Measurements from ENCODE around the gene KIT. TPM values are rescaled to one million over a fixed set of nuclear protein-coding genes. Genes with fewer than 3 reads are reported as not detected.

KIT gene
- total and polyA plus RNA-seq, 2 of the 4 experiments (the other 2 are of a cell fraction): 3.3 to 5.9 TPM

GRCh38 chr4:54717694-54718093 lies 59.9 kb downstream of the KIT start:
- TF ChIP-seq MAFK (IDR thresholded peaks at IDR 0.05; ENCODE audit: low read depth, low read length) (no peak), RFX5 (IDR thresholded peaks at IDR 0.05; ENCODE audit: low read depth, low read length) (no peak), SMC3 (IDR thresholded peaks at IDR 0.05; ENCODE audit: low read depth, low read length) (no peak), MXI1 (IDR thresholded peaks at IDR 0.05; ENCODE audit: borderline replicate concordance, low read depth, low read length) (no peak), MAZ (IDR thresholded peaks at IDR 0.05; ENCODE audit: borderline replicate concordance, low read depth, low read length) (no peak), CEBPB (IDR thresholded peaks at IDR 0.05; ENCODE audit: low read depth, low read length) (no peak), RCOR1 (IDR thresholded peaks at IDR 0.05; ENCODE audit: insufficient replicate concordance, low read length) (no peak), BHLHE40 (IDR thresholded peaks at IDR 0.05; ENCODE audit: low read depth, low read length) (no peak), POLR2A (IDR thresholded peaks at IDR 0.05; ENCODE audit: low read depth, low read length) (no peak), CTCF (conservative IDR thresholded peaks at IDR 0.05; ENCODE audit: low read depth, low read length) (no peak), NFE2L2 (IDR thresholded peaks at IDR 0.05; ENCODE audit: low read depth, low read length) (no peak), CHD1 (IDR thresholded peaks at IDR 0.05; ENCODE audit: low read depth, low read length) (no peak), FOS (IDR thresholded peaks at IDR 0.05; ENCODE audit: low read depth, low read length) (no peak), RAD21 (IDR thresholded peaks at IDR 0.05; ENCODE audit: low read length) (no peak)
- TF ChIP-seq, protein P1, sequence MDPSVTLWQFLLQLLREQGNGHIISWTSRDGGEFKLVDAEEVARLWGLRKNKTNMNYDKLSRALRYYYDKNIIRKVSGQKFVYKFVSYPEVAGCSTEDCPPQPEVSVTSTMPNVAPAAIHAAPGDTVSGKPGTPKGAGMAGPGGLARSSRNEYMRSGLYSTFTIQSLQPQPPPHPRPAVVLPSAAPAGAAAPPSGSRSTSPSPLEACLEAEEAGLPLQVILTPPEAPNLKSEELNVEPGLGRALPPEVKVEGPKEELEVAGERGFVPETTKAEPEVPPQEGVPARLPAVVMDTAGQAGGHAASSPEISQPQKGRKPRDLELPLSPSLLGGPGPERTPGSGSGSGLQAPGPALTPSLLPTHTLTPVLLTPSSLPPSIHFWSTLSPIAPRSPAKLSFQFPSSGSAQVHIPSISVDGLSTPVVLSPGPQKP (IDR thresholded peaks at IDR 0.05; ENCODE audit: borderline replicate concordance, low read depth, low read length): no peak
- TF ChIP-seq, protein P2, sequence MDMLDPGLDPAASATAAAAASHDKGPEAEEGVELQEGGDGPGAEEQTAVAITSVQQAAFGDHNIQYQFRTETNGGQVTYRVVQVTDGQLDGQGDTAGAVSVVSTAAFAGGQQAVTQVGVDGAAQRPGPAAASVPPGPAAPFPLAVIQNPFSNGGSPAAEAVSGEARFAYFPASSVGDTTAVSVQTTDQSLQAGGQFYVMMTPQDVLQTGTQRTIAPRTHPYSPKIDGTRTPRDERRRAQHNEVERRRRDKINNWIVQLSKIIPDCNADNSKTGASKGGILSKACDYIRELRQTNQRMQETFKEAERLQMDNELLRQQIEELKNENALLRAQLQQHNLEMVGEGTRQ (IDR thresholded peaks at IDR 0.05; ENCODE audit: low read depth, low read length): no peak
- CTCF ChIA-PET: no interaction called here

More at GRCh38 chr4:54717694-54718093, 59.9 kb downstream of the KIT start:
- Histone ChIP-seq H3K4ac (ENCODE audit: low read depth, low read length) (no peak overlapping the region), H2BK120ac (ENCODE audit: low read depth, low read length) (no peak overlapping the region), H4K20me1 (ENCODE audit: insufficient read depth, low read length) (no peaks in the 10 kb centered on the region), H4K8ac (ENCODE audit: low read depth in 2 of 2, low read length in 2 of 2) (no peak overlapping the region), H3K14ac (replicated peaks; ENCODE audit: low read depth, low read length) (no peak overlapping the region), H2AFZ (replicated peaks; ENCODE audit: low read length, poor library complexity) (no peak overlapping the region), H2AK9ac (replicated peaks; ENCODE audit: low read depth, low read length, poor library complexity) (no peak overlapping the region), H3K4me3 (ENCODE audit: insufficient read depth, low read depth, low read length) (no peak overlapping the region), H2BK15ac (ENCODE audit: low read depth, low read length) (no peak overlapping the region), H4K91ac (ENCODE audit: insufficient read depth, low read depth, low read length) (no peak overlapping the region), H3K27ac (ENCODE audit: insufficient read depth, low read length) (no peak overlapping the region), H3K4me2 (ENCODE audit: low read depth, low read length) (no peak overlapping the region), H2AK5ac (ENCODE audit: low read depth, low read length) (no peak overlapping the region; the same call in 1 of the 2 replicates), H3K9ac (ENCODE audit: low read depth, low read length) (no peak overlapping the region), H3K27me3 (ENCODE audit: control insufficient read depth, insufficient read depth, low read length) (no peaks in the 10 kb centered on the region), H3K9me1 (ENCODE audit: insufficient read depth, low read length) (peaks cover 5% of the 10 kb centered on the region; the same call in 1 of the 2 replicates), H3K56ac (ENCODE audit: extremely low read depth, insufficient read depth, low read length) (no peak overlapping the region), H2BK5ac (ENCODE audit: low read depth, low read length, poor library complexity, severe bottlenecking) (no peak overlapping the region), H4K5ac (ENCODE audit: low read depth, low read length) (no peak overlapping the region), H3K9me3 (ENCODE audit: control insufficient read depth, insufficient read depth, low read length) (no peaks in the 10 kb centered on the region), H3K23ac (ENCODE audit: low read depth, low read length) (no peak overlapping the region), H3K4me1 (ENCODE audit: control insufficient read depth, insufficient read depth, low read length) (peaks cover 2% of the 10 kb centered on the region), H2BK20ac (ENCODE audit: low read depth, low read length) (no peak overlapping the region), H3K36me3 (ENCODE audit: control insufficient read depth, insufficient read depth, low read length) (0 out of 2 replicates have a peak, but pooled peaks cover 2% of the 10 kb centered on the region), H3K18ac (ENCODE audit: low read depth, low read length) (no peak overlapping the region), H3K79me1 (ENCODE audit: low read depth in 1 of 2, low read length in 2 of 2) (no peaks in the 10 kb centered on the region)
- intact Hi-C loops (cut with micrococcal nuclease): no loop called here
- dilution Hi-C loops (cut with HindIII; ENCODE audit: low sequenced_read_pairs, unreplicated experiment): no loop called here
- ATAC-seq (ENCODE audit: low read depth) (no peak), DNase-seq (no peak)
- POLR2A ChIA-PET (ENCODE audit: unreplicated experiment): no interaction called here
- WGBS, 2 experiments (ENCODE audit: extremely low coverage in 2 of 2, insufficient read length in 1 of 2): no CpG with 5 or more reads among the region's 3 CpGs
- no TSS peak for BruUV-seq (replicated peaks)
- in situ Hi-C loops (cut with MboI; ENCODE audit: low sequenced_read_pairs): no loop called here

All from IMR-90 (cell line).